HL-60 (cell line): ENCODE results near the gene PLEKHG3.

Experiments
- DNase-seq, 2 experiments: peaks; one replicate each; pipeline ENCODE4 v3.0.0-alpha.2; 2010 to 2020; ENCODE audit warnings: low read depth in 1 of 2, low spot score in 1 of 2
- H3K27ac ChIP-seq: fragments of 250-450 bp; sonication (Bioruptor Pico); replicated peaks from 2 replicates; pipeline ENCODE4 v1.5.1; 2020; ENCODE audit warnings: mild to moderate bottlenecking, moderate library complexity
- H3K27me3 ChIP-seq: fragments of 250-450 bp; sonication (Bioruptor Pico); 2 replicates; pipeline ENCODE4 v1.5.1; 2021; ENCODE audit warnings: mild to moderate bottlenecking, moderate library complexity; ENCODE audit not compliant: insufficient read depth, poor library complexity, severe bottlenecking
- H3K4me3 ChIP-seq: replicated peaks from 2 replicates; pipeline ENCODE4 v1.5.1; 2011; ENCODE audit warnings: mild to moderate bottlenecking, control low read depth, low read length; ENCODE audit not compliant: insufficient read depth
- CTCF ChIP-seq: IDR thresholded peaks from one replicate; pipeline ENCODE4 v1.5.1; 2011; ENCODE audit warnings: low read length, control low read depth, inconsistent platforms; ENCODE audit not compliant: insufficient read depth
- GABPA ChIP-seq: IDR thresholded peaks from 2 replicates; pipeline ENCODE4 v1.6.1; 2012; ENCODE audit warnings: low read depth
- POLR2AphosphoS5 ChIP-seq: IDR thresholded peaks from 2 replicates; pipeline ENCODE4 v1.6.1; 2012; ENCODE audit warnings: low read depth
- REST ChIP-seq: IDR thresholded peaks from 2 replicates; pipeline ENCODE4 v1.6.1; 2012; ENCODE audit warnings: low read depth; ENCODE audit not compliant: insufficient replicate concordance
- SPI1 ChIP-seq: IDR thresholded peaks from 2 replicates; pipeline ENCODE4 v1.6.1; 2012; ENCODE audit warnings: low read depth, mild to moderate bottlenecking, borderline replicate concordance

The PLEKHG3 gene

GRCh38 chr14:64719601-64720000, 15.4 kb downstream of the PLEKHG3 start:
- H3K27me3 ChIP-seq = no peaks in the 10 kb centered on the region
- no peak overlapping the region for H3K27ac ChIP-seq
- no peak for DNase-seq
- TF ChIP-seq POLR2AphosphoS5 = no peak
- no peak for TF ChIP-seq GABPA
- no peak for TF ChIP-seq SPI1
- no peak for TF ChIP-seq REST
- no peak for TF ChIP-seq CTCF
- no peak overlapping the region for H3K4me3 ChIP-seq

GRCh38 chr14:64720131-64720576, 15.9 kb downstream of the PLEKHG3 start:
- TF ChIP-seq CTCF = no peak
- TF ChIP-seq GABPA = no peak
- TF ChIP-seq POLR2AphosphoS5 = no peak
- TF ChIP-seq REST = no peak
- no peak for TF ChIP-seq SPI1
- Histone ChIP-seq H3K27ac (no peak overlapping the region), H3K4me3 (no peak overlapping the region), H3K27me3 (no peaks in the 10 kb centered on the region)
- no peak for DNase-seq

- Histone ChIP-seq H3K27me3 (no peaks in the 10 kb centered on the region), H3K27ac (no peak overlapping the region), H3K4me3 (no peak overlapping the region)
- no peak for DNase-seq
- TF ChIP-seq SPI1 (no peak), POLR2AphosphoS5 (no peak), REST (no peak), CTCF (no peak), GABPA (no peak)
Observed at GRCh38 chr14:64721391-64721791, 17.2 kb downstream of the PLEKHG3 start.
